Mononuclear cell (primary cell): ENCODE data around the gene WNT1. TPM values are rescaled to one million over a fixed set of nuclear protein-coding genes. Genes with fewer than 3 reads are reported as not detected.

Experiments used
- H3K27me3 ChIP-seq: 2 replicates; pipeline ENCODE4 v1.6.0; 2011; ENCODE audit warnings: low read length, control low read depth; ENCODE audit not compliant: insufficient read depth
- H3K4me1 ChIP-seq: 2 replicates; pipeline ENCODE4 v1.5.1; 2011; ENCODE audit warnings: mild to moderate bottlenecking, low read length, control low read depth; ENCODE audit not compliant: insufficient read depth
- H3K4me3 ChIP-seq: 2 replicates; pipeline ENCODE4 v1.5.1; 2011; ENCODE audit warnings: mild to moderate bottlenecking, low read length, moderate library complexity
- H3K9me3 ChIP-seq: 2 replicates; pipeline ENCODE4 v1.5.1; 2011; ENCODE audit warnings: low read depth, mild to moderate bottlenecking, control low read depth, low read length
- total RNA-seq: library from RNA; depleted of rRNA; stranded (reverse); fragments of >200 nt; gene quantifications from one replicate; pipeline ENCODE4 v1.2.3, GENCODE V29; 2012

Gene WNT1
- total RNA-seq, result 0.10 TPM

DNA sequence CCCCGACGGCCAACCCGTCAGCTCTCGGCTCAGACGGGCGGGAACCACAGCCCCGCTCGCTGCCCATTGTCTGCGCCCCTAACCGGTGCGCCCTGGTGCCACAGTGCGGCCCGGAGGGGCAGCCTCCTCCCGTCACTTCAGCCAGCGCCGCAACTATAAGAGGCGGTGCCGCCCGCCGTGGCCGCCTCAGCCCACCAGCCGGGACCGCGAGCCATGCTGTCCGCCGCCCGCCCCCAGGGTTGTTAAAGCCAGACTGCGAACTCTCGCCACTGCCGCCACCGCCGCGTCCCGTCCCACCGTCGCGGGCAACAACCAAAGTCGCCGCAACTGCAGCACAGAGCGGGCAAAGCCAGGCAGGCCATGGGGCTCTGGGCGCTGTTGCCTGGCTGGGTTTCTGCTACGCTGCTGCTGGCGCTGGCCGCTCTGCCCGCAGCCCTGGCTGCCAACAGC, at the start of gene WNT1:
WNT1 (plus strand) TSS at position 32 of the 450 bp plus-strand sequence; CDS start at position 361, 329 bp downstream.
- H3K4me3 ChIP-seq, result peak within 1 kb of the TSS; percentile 7
- peaks cover 57% of the 10 kb centered on the region for H3K4me1 ChIP-seq
- no peaks in the 10 kb centered on the region for H3K9me3 ChIP-seq
- peaks cover 88% of the 10 kb centered on the region for H3K27me3 ChIP-seq

GRCh38 chr12:48929551-48929950, 48.6 kb upstream of the WNT1 start:
- no peaks in the 10 kb centered on the region for H3K27me3 ChIP-seq
- H3K4me3 ChIP-seq, result no peak overlapping the region
- no peaks in the 10 kb centered on the region for H3K9me3 ChIP-seq
- peaks cover 25% of the 10 kb centered on the region for H3K4me1 ChIP-seq

DNA sequence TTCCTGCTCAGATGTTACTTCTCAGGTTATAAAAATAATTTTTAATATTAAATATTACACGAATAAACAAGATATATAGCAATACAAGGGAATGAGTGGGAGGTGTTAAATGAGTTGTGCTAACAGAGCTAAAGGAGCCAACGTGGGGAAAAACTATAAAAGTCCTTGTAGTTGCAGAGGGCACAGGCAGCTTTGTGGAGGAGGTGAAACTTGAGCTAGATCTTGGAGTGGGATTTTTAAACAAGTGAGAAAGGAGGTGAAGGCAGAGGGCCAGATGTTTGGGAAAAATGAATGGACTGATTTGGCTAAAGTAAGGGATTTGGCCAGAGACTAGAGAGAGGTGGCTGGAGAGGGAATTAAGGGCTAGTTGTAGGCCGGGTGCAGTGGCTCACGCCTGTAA, 47.6 kb upstream of the WNT1 start:
- H3K27me3 ChIP-seq, result no peaks in the 10 kb centered on the region
- H3K9me3 ChIP-seq, result no peaks in the 10 kb centered on the region
- H3K4me1 ChIP-seq, result peaks cover 25% of the 10 kb centered on the region
- H3K4me3 ChIP-seq, result no peak overlapping the region

GRCh38 chr12:48932878-48933277, 45.2 kb upstream of the WNT1 start:
- H3K9me3 ChIP-seq, result no peaks in the 10 kb centered on the region
- H3K27me3 ChIP-seq, result no peaks in the 10 kb centered on the region
- H3K4me3 ChIP-seq, result no peak overlapping the region
- H3K4me1 ChIP-seq, result peaks cover 18% of the 10 kb centered on the region

GRCh38 chr12:48933664-48934311, 44.3 kb upstream of the WNT1 start:
- Histone ChIP-seq H3K9me3 (no peaks in the 10 kb centered on the region), H3K4me3 (no peak overlapping the region), H3K27me3 (no peaks in the 10 kb centered on the region), H3K4me1 (peaks cover 23% of the 10 kb centered on the region)

DNA sequence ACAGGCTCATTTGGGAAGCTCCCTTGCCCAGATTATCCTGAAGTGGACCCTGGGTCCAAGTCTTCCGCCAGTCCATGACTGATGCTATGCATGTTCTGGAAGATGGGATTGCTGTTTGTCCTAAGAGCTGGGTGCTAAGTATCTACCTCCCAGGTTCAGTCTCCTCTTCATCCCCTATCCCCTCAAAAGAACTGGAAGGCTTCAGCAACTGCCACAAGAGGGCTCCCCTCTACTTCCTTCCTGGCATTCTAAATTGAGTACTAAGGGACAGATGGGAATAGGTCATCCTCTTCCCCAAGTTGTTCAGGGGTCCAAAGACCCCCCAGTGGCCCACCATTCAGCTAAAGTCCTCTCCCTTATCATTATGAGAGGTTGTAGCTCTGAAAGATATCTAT, 43.8 kb upstream of the WNT1 start:
- no peak overlapping the region for H3K4me3 ChIP-seq
- no peaks in the 10 kb centered on the region for H3K9me3 ChIP-seq
- H3K4me1 ChIP-seq, result peaks cover 28% of the 10 kb centered on the region
- no peaks in the 10 kb centered on the region for H3K27me3 ChIP-seq

- H3K4me3 ChIP-seq, result no peak overlapping the region
These were observed 41.6 kb upstream of the WNT1 start for GRCh38 chr12:48936379-48936979.

DNA sequence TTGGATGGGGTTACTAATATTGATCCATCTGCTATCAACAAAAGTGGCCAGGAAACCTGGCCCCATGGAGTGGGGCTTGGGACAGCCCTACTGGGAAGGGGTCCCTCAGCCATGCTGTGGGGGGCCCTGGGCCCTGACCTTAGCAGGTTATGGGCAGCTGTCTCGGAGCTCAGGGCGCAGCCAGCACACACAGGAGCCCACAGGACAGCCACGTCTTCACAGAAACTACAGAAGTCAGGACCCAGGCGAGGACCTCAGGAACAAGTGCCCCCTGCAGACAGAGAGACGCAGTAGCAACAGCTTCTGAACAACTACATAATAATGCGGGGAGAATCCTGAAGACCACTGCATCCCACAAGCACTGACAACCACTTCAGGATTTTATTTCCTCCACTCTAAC, 41.0 kb upstream of the WNT1 start:
- no peaks in the 10 kb centered on the region for H3K27me3 ChIP-seq
- H3K9me3 ChIP-seq, result no peaks in the 10 kb centered on the region
- peaks cover 48% of the 10 kb centered on the region for H3K4me1 ChIP-seq
- no peak overlapping the region for H3K4me3 ChIP-seq

More at GRCh38 chr12:48936379-48936979, 41.6 kb upstream of the WNT1 start:
- H3K9me3 ChIP-seq, result no peaks in the 10 kb centered on the region
- peaks cover 48% of the 10 kb centered on the region for H3K4me1 ChIP-seq
- no peaks in the 10 kb centered on the region for H3K27me3 ChIP-seq

GRCh38 chr12:48938805-48939204, 39.3 kb upstream of the WNT1 start:
- no peaks in the 10 kb centered on the region for H3K9me3 ChIP-seq
- H3K4me3 ChIP-seq, result no peak overlapping the region
- peaks cover 40% of the 10 kb centered on the region for H3K4me1 ChIP-seq
- no peaks in the 10 kb centered on the region for H3K27me3 ChIP-seq

DNA sequence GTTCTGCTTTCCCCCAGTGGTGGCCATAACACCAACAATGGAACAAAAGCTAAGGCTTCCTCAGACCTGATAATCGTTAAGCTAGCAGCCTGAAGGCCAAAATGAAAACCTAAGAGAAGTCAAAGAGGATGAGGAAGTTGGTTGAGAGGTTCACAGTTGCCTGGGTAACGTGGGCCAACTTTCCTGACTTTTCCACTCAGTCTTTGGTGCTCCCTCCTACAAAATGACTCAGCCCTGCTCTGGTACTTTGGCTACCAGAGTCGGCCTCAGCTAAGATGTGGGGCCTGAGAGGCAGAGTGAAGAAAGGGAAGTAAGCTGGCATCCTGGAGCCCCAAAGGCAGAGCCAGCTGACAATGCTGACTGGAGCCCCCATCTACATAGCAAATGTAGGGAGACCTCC, 37.9 kb upstream of the WNT1 start:
- Histone ChIP-seq H3K9me3 (no peaks in the 10 kb centered on the region), H3K4me1 (peaks cover 30% of the 10 kb centered on the region), H3K27me3 (no peaks in the 10 kb centered on the region), H3K4me3 (no peak overlapping the region)

DNA sequence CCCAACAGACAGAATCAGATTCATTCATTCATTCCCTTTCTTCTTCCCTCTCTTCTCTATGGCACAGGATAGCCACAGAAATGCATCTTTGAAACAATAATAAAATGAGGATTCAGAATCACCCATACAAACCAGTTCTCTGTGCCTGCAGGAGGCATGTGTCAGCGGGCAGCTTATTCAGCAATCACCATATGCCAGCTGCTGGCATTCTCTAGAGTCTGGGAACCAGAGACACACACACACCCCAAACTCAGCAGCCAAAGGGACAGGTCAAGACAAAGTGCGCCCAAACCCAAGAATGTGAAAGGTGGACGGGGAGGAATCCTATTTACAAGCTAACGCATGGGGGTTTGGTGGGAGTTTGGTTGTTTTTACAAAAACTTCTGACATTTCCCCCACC, 34.9 kb upstream of the WNT1 start:
- H3K4me3 ChIP-seq, result no peak overlapping the region
- H3K4me1 ChIP-seq, result peaks cover 30% of the 10 kb centered on the region
- H3K27me3 ChIP-seq, result no peaks in the 10 kb centered on the region
- no peaks in the 10 kb centered on the region for H3K9me3 ChIP-seq

DNA sequence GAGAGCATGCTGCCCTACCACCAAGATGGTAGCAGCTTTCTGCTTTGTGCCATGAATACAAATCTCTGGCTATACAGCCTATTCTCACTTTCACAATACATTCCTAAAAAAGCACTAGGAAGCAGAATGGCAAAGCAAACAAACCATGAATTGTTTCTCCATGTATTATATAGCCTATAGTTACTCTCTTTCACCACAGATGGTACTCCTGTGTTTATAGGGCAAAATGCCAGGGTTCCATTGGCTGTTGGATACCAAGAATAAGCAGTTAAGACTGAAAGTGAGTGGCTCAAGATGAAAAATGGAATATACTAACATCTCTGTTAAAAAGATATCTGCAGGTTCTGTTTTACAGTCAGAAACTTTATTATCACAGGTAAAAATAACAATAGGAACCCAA, 31.9 kb upstream of the WNT1 start:
- no peaks in the 10 kb centered on the region for H3K27me3 ChIP-seq
- H3K9me3 ChIP-seq, result no peaks in the 10 kb centered on the region
- no peak overlapping the region for H3K4me3 ChIP-seq
- H3K4me1 ChIP-seq, result peaks cover under 1% of the 10 kb centered on the region

GRCh38 chr12:48946943-48947342, 31.2 kb upstream of the WNT1 start:
- Histone ChIP-seq H3K4me1 (no peaks in the 10 kb centered on the region), H3K4me3 (no peak overlapping the region), H3K27me3 (no peaks in the 10 kb centered on the region), H3K9me3 (no peaks in the 10 kb centered on the region)

- Histone ChIP-seq H3K9me3 (no peaks in the 10 kb centered on the region), H3K4me1 (no peaks in the 10 kb centered on the region), H3K27me3 (no peaks in the 10 kb centered on the region), H3K4me3 (no peak overlapping the region)
These were observed 30.4 kb upstream of the WNT1 start for GRCh38 chr12:48947727-48948126.

- Histone ChIP-seq H3K4me1 (peaks cover 30% of the 10 kb centered on the region), H3K4me3 (no peak overlapping the region), H3K27me3 (no peaks in the 10 kb centered on the region), H3K9me3 (no peaks in the 10 kb centered on the region)
These were observed 25.4 kb upstream of the WNT1 start for GRCh38 chr12:48952691-48953090.

DNA sequence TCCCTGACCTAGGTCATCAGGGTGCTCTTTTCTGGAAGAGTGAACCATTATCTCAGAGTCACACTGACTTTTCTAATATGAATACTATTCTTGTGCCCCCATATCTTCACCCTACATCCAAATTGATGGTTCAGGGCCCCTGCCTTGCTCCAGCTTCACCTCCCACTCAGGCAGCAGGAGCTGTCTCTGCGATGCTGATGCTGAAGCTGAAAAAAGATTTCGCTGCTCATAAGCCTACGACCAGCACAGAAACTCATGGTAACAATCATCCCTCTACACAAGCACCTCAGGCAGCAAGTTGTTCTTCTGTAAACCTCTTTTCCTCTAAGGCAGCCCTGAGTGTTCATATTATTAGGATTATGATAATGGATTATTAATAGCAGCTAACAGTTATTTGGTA, 24.1 kb upstream of the WNT1 start:
- no peaks in the 10 kb centered on the region for H3K27me3 ChIP-seq
- no peaks in the 10 kb centered on the region for H3K9me3 ChIP-seq
- H3K4me1 ChIP-seq, result peaks cover 37% of the 10 kb centered on the region
- H3K4me3 ChIP-seq, result no peak overlapping the region
